ENCODE data around the gene ABCB7.
A peak's percentile ranks its signal among the peaks of the same experiment; 100 is the strongest.
"Not testable (repeated sequence)": the region's sequence is repeated elsewhere in the genome, so short reads cannot be mapped to it uniquely, and the experiment has no call there.

The ABCB7 gene

GRCh38 chrX:75061701-75062100 lies 94.4 kb downstream of the ABCB7 start:
- no peak overlapping the region for H3K4me3 ChIP-seq (ENCODE audit: low read depth, low read length)
- no peak for DNase-seq (ENCODE audit: low read depth, low spot score)
- in situ Hi-C loops (cut with HindIII; ENCODE audit: low sequenced_read_pairs) = no loop called here
- TF ChIP-seq CTCF (IDR thresholded peaks at IDR 0.05; ENCODE audit: low read depth, low read length) = no peak

GRCh38 chrX:75051047-75051446 lies 105.0 kb downstream of the ABCB7 start:
- no peak for TF ChIP-seq CTCF (IDR thresholded peaks at IDR 0.05; ENCODE audit: low read depth, low read length)
- in situ Hi-C loops (cut with HindIII; ENCODE audit: low sequenced_read_pairs) = no loop called here
- H3K4me3 ChIP-seq (ENCODE audit: low read depth, low read length) = no peak overlapping the region
- no peak for DNase-seq (ENCODE audit: low read depth, low spot score)

- in situ Hi-C loops (cut with HindIII; ENCODE audit: low sequenced_read_pairs) = no loop called here
- H3K4me3 ChIP-seq (ENCODE audit: low read depth, low read length) = no peak overlapping the region
- TF ChIP-seq CTCF (IDR thresholded peaks at IDR 0.05; ENCODE audit: low read depth, low read length) = no peak
- no peak for DNase-seq (ENCODE audit: low read depth, low spot score)
Observed at GRCh38 chrX:75045369-75045768, 110.7 kb downstream of the ABCB7 start.

- DNase-seq (ENCODE audit: low read depth, low spot score); in situ Hi-C loops (cut with HindIII; ENCODE audit: low sequenced_read_pairs); H3K4me3 ChIP-seq (ENCODE audit: low read depth, low read length): not testable (repeated sequence)
Observed at GRCh38 chrX:75044142-75044541, 111.9 kb downstream of the ABCB7 start.

- in situ Hi-C loops (cut with HindIII; ENCODE audit: low sequenced_read_pairs) = no loop called here
- TF ChIP-seq CTCF (IDR thresholded peaks at IDR 0.05; ENCODE audit: low read depth, low read length) = peak; percentile 14
- no peak for DNase-seq (ENCODE audit: low read depth, low spot score)
- H3K4me3 ChIP-seq (ENCODE audit: low read depth, low read length) = no peak overlapping the region
Observed at GRCh38 chrX:75038925-75039324, 117.2 kb downstream of the ABCB7 start.

Data from astrocyte of the spinal cord (primary cell).